K562 treated with DMSO at 1 percent for 4 hours (cell line): ENCODE measurements around the gene FOLR3. TPM values are rescaled to one million over a fixed set of nuclear protein-coding genes. Genes with fewer than 3 reads are reported as not detected.

Experiments
- total RNA-seq: library from RNA; unstranded; fragments of 300-600 nt; gene quantifications from 2 replicates; pipeline ENCODE4 v1.2.3, GENCODE V29; 2022; ENCODE audit not compliant: insufficient read depth

Gene FOLR3
- total RNA-seq: not detected in 2 replicates

GRCh38 chr11:72135473-72135872 lies at the start of gene FOLR3:
Gene FOLR3, plus strand, starts transcription at chr11:72135725. Its CDS starts 228 bp downstream, at chr11:72135953.

GRCh38 chr11:72102946-72103753 lies 32.4 kb upstream of the FOLR3 start, which contains the start of gene LAMTOR1:
Gene LAMTOR1, minus strand, starts transcription at chr11:72103297. Its CDS starts 73 bp downstream, at chr11:72103224.

GRCh38 chr11:72105888-72106287 lies 29.6 kb upstream of the FOLR3 start, which contains the start of gene TOMT:
Gene TOMT, plus strand, starts transcription at chr11:72105924. Its CDS starts 28 bp downstream, at chr11:72105952.

GRCh38 chr11:72112143-72112977 lies 23.2 kb upstream of the FOLR3 start, which contains the start of gene ANAPC15:
Gene ANAPC15, minus strand, starts transcription at chr11:72112695. Its CDS starts 1,419 bp downstream, at chr11:72111276.

Other genes with a start within 250 kb of the FOLR3 start
- gene XNDC1N, start 207.1 kb upstream of the FOLR3 start, total RNA-seq: 1.8 TPM in 1 of 2 replicates, not detected in the other
- 16.1 and 46.8 TPM in 2 replicates for gene RNF121, start 206.7 kb upstream of the FOLR3 start, total RNA-seq
- gene IL18BP, start 136.8 kb upstream of the FOLR3 start, total RNA-seq: 9.5 and 15.9 TPM in 2 replicates
- 93.9 and 115 TPM in 2 replicates for gene NUMA1, start 55.2 kb upstream of the FOLR3 start, total RNA-seq
- 2.3 and 2.6 TPM in 2 replicates for gene LRRC51, start 54.9 kb upstream of the FOLR3 start, total RNA-seq
- gene LAMTOR1, start 32.4 kb upstream of the FOLR3 start, total RNA-seq: 72.5 and 76.0 TPM in 2 replicates
- gene TOMT, start 29.8 kb upstream of the FOLR3 start, total RNA-seq: not detected in 2 replicates
- gene ANAPC15, start 23.0 kb upstream of the FOLR3 start, total RNA-seq: 37.3 and 45.9 TPM in 2 replicates
- gene FOLR1, start 56.4 kb downstream of the FOLR3 start, total RNA-seq: 13.7 and 14.0 TPM in 2 replicates
- gene FOLR2, start 81.1 kb downstream of the FOLR3 start, total RNA-seq: not detected in 2 replicates
- gene INPPL1, start 89.0 kb downstream of the FOLR3 start, total RNA-seq: 114 and 143 TPM in 2 replicates
- not detected in 2 replicates for gene PHOX2A, start 108.5 kb downstream of the FOLR3 start, total RNA-seq